ENCODE results near the gene SPSB3.

DNA sequence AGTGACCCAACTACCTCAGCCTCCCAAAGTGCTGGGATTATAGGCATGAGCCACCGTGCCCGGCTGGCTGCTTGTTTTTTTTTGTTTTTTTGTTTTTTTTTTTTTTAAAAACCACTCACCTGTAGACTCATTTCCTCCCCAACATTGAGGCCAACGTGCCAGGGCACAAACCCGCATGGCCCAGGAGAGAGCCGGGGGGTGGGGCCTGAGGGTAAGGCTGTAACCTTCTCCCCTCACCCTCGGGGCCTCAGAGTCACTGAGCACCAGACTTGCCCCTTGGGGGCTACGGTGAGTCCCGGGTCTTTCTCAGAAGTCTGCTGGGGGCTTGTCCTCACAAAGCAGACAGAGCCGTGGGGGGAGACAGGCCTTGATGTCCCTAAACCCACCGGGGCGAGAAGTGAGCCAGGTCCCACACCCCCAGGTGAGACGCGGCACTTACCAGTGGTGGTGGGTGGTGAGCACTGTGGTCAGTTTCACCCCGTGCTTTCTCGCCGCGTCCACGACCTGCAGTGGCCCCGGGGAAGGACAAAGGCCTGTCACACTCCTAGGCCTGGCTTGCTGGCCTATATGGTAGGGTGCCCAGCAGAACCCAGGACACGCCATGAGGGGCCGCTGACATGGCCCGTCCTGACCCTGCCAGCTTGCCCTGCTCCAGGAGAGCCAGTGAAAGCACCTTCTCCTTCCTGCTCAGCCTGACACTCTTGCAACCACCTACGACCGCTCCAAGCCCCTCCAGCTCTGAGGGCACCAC is 39.7 kb upstream of the SPSB3 start:
- TF ChIP-seq POLR2A (IDR thresholded peaks at IDR 0.05): no peak
- TF ChIP-seq, protein P1, sequence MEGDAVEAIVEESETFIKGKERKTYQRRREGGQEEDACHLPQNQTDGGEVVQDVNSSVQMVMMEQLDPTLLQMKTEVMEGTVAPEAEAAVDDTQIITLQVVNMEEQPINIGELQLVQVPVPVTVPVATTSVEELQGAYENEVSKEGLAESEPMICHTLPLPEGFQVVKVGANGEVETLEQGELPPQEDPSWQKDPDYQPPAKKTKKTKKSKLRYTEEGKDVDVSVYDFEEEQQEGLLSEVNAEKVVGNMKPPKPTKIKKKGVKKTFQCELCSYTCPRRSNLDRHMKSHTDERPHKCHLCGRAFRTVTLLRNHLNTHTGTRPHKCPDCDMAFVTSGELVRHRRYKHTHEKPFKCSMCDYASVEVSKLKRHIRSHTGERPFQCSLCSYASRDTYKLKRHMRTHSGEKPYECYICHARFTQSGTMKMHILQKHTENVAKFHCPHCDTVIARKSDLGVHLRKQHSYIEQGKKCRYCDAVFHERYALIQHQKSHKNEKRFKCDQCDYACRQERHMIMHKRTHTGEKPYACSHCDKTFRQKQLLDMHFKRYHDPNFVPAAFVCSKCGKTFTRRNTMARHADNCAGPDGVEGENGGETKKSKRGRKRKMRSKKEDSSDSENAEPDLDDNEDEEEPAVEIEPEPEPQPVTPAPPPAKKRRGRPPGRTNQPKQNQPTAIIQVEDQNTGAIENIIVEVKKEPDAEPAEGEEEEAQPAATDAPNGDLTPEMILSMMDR (IDR thresholded peaks at IDR 0.05 in 4 of 5, conservative IDR thresholded peaks at IDR 0.05 in 1 of 5): no peak

All from gastrocnemius medialis (tissue), 4 donors.